ENCODE measurements around the gene MAPK12. TPM values are rescaled to one million over a fixed set of nuclear protein-coding genes. Genes with fewer than 3 reads are reported as not detected.

The MAPK12 gene
- total and polyA plus RNA-seq, 4 donors, result 1.6 to 22.9 (median 14.1) TPM

DNA sequence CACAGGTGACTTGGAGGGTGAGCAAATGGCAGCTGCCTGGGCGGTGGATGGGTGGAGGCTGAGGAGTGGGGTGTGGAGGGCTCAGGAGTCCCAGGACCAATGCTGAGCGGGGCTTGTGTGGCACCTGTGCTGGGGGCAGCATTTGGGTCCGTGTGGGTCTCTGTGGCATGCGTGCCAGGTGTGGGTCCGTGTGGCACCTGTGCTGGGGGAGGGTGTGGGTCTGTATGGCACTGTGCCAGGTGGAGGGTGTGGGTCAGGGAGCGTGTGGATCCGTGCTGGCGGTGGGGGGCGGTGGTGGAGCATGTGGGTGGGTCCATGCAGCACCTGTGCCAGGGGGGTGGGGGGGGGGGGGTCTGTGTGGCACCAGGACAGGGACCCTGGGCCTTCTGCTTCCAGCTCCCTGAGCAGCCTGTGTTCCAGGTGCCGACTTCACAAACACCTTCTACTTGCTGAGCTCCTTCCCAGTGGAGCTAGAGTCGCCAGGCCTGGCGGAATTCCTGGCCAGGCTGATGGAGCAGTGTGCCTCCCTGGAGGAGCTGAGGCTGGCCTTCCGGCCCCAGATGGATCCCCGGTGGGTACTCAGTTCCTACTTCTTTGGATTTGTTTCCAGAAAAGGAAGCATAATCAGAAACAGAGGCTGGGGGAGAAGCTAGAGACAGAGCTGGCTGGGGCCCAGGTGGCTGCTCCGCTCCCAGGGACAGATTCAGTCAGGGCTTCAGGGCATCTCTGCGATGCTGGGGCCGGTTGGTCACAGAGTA, 46.0 kb downstream of the MAPK12 start:
- Histone ChIP-seq H3K27me3 (ENCODE audit: control insufficient read depth in 1 of 2, insufficient read depth in 2 of 2, low read length in 1 of 2) (no peaks in the 10 kb centered on the region), H3K4me3 (ENCODE audit: low read length in 2 of 2) (no peak overlapping the region), H3K27ac (ENCODE audit: low read depth in 1 of 2, low read length in 2 of 2) (no peak overlapping the region), H3K9me3 (ENCODE audit: control insufficient read depth, low read length) (no peaks in the 10 kb centered on the region), H3K4me1 (ENCODE audit: control insufficient read depth in 1 of 2, insufficient read depth in 2 of 2, low read length in 2 of 2) (no peaks in the 10 kb centered on the region), H3K36me3 (ENCODE audit: control insufficient read depth in 1 of 2, insufficient read depth in 2 of 2, low read length in 1 of 2) (peaks cover 0 to 18% of the 10 kb centered on the region in 2 donors)
- DNase-seq (peak in 1 of 2 donors; percentile 49), ATAC-seq (ENCODE audit: low FRiP score) (no peak)
- 76 to 84% methylated on average over 13 to 17 of the region's 17 CpGs for WGBS, 2 donors
- intact Hi-C loops (cut with DNase I), result no loop called here

DNA sequence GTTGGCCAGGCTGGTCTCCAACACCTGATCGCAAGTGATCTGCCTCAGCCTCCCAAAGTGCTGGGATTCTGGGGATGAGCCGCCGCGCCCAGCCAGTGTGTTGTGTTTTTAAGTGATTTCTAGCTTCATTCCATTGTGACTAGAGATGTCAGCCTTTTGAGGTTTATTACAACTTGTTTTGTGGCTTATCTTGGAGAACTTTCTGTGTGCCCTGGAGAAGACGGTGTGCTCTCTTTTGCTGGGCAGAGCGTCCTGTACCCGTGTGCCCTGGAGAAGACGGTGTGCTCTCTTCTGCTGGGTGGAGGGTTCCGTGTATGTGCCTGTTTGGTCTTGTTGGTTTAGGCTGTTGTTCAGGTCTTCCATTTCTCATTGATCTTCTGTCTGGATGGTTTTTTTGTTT, 48.2 kb downstream of the MAPK12 start:
- Histone ChIP-seq H3K27ac (ENCODE audit: low read depth in 1 of 2, low read length in 2 of 2) (no peak overlapping the region), H3K4me1 (ENCODE audit: control insufficient read depth in 1 of 2, insufficient read depth in 2 of 2, low read length in 2 of 2) (no peaks in the 10 kb centered on the region), H3K36me3 (ENCODE audit: control insufficient read depth in 1 of 2, insufficient read depth in 2 of 2, low read length in 1 of 2) (peaks cover 0 to 14% of the 10 kb centered on the region in 2 donors), H3K4me3 (ENCODE audit: low read length in 2 of 2) (no peak overlapping the region), H3K9me3 (ENCODE audit: control insufficient read depth, low read length) (no peaks in the 10 kb centered on the region), H3K27me3 (ENCODE audit: control insufficient read depth in 1 of 2, insufficient read depth in 2 of 2, low read length in 1 of 2) (no peaks in the 10 kb centered on the region)
- 96 to 98% methylated on average over 9 of the region's 9 CpGs for WGBS, 2 donors
- ATAC-seq (ENCODE audit: low FRiP score), result no peak
- intact Hi-C loops (cut with DNase I), result no loop called here
- no peak for DNase-seq

DNA sequence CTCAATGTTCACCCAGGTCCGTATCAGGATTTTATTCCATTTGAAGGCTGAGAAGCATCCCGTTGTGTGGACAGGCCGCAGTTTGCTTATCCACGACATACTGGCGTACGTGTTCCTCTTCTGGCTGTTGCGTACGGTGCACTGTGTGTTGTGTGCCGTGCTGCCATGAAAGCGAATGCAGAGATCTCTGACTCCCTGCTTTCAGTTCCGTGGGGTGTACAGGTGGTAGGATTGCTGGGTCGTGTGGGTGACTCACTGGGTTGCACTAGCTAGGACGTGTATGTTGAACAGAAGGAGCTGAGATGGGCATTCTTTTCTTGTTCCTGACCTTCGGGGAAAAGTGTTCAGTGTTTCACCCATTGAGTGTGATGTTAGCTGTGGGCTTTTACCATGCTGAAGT, 50.3 kb downstream of the MAPK12 start:
- WGBS, 2 donors, result 89 to 90% methylated on average over 14 of the region's 14 CpGs
- DNase-seq (no peak), ATAC-seq (ENCODE audit: low FRiP score) (no peak)
- Histone ChIP-seq H3K27ac (ENCODE audit: low read depth in 1 of 2, low read length in 2 of 2) (no peak overlapping the region), H3K4me1 (ENCODE audit: control insufficient read depth in 1 of 2, insufficient read depth in 2 of 2, low read length in 2 of 2) (no peaks in the 10 kb centered on the region), H3K36me3 (ENCODE audit: control insufficient read depth in 1 of 2, insufficient read depth in 2 of 2, low read length in 1 of 2) (peaks cover 0 to 5% of the 10 kb centered on the region in 2 donors), H3K9me3 (ENCODE audit: control insufficient read depth, low read length) (no peaks in the 10 kb centered on the region), H3K27me3 (ENCODE audit: control insufficient read depth in 1 of 2, insufficient read depth in 2 of 2, low read length in 1 of 2) (no peaks in the 10 kb centered on the region), H3K4me3 (ENCODE audit: low read length in 2 of 2) (no peak overlapping the region)
- intact Hi-C loops (cut with DNase I), result no loop called here

DNA sequence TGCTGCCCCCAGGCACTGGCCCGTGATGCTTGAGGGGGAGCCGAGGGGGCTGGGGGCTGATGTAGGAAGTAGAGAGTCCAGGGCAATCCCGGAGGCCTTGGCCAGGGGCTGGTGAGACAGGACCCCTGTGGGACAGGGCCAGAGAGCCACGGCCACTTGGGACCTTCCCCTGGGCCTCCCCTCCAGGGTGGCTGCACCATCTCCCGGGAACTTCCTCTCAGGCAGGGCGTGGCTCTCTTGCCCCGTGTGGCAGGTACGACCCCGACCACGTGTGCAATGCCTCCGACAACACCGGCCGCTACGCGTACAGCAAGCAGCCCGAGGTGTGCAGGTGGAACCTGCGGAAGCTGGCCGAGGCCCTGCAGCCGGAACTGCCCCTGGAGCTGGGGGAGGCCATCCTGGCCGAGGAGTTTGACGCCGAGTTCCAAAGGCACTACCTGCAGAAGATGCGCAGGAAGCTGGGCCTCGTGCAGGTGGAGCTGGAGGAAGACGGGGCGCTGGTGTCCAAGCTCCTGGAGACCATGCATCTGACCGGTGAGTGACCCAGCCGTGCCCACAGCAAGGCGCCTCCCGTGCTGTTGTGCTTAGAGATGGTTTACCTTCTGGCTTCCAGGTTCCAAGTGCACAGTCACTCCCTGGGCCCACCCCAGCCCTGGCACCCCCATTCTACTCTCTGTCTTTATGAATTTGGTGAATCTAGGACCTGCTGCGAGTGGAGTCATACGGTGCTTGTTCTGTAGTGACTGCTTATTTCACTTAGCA, 50.9 kb downstream of the MAPK12 start:
- no peaks in the 10 kb centered on the region for H3K4me1 ChIP-seq (ENCODE audit: control insufficient read depth in 1 of 2, insufficient read depth in 2 of 2, low read length in 2 of 2)
- 90 to 91% methylated on average over 32 of the region's 32 CpGs for WGBS, 2 donors
- peaks cover 0 to 5% of the 10 kb centered on the region in 2 donors for H3K36me3 ChIP-seq (ENCODE audit: control insufficient read depth in 1 of 2, insufficient read depth in 2 of 2, low read length in 1 of 2)
- H3K27me3 ChIP-seq (ENCODE audit: control insufficient read depth in 1 of 2, insufficient read depth in 2 of 2, low read length in 1 of 2), result no peaks in the 10 kb centered on the region
- no peak overlapping the region for H3K27ac ChIP-seq (ENCODE audit: low read depth in 1 of 2, low read length in 2 of 2)
- ATAC-seq (ENCODE audit: low FRiP score), result no peak
- H3K9me3 ChIP-seq (ENCODE audit: control insufficient read depth, low read length), result no peaks in the 10 kb centered on the region
- intact Hi-C loops (cut with DNase I), result no loop called here
- no peak overlapping the region for H3K4me3 ChIP-seq (ENCODE audit: low read length in 2 of 2)
- DNase-seq, result no peak

DNA sequence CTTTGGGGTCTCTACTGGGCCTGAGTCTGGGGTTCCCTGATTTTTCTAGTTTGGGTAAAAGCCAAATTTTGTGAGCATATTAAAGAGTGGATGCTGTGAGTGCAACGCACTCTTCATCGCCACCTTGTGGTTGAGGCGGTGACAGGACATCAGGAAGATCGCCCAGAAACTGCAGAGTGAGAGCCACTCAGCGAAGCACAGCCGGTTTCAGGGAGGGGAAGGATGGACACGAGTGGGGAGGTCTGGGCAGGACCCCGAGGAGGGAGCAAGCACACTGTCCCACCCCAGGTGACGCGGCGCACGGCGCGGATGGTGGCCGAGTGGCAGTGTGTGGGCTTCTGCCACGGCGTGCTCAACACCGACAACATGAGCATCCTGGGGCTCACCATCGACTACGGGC, 51.6 kb downstream of the MAPK12 start:
- DNase-seq (peak; percentile 80 to 88), ATAC-seq (ENCODE audit: low FRiP score) (peak; percentile 61)
- intact Hi-C loops (cut with DNase I), result loop anchor here (5.0 to 10.0 kb wide), 4 partner anchors 58 to 285 kb away; partner anchors contain the start of gene PIM3 (in 1 of the 2)
- peaks cover 0 to 5% of the 10 kb centered on the region in 2 donors for H3K36me3 ChIP-seq (ENCODE audit: control insufficient read depth in 1 of 2, insufficient read depth in 2 of 2, low read length in 1 of 2)
- no peak overlapping the region for H3K4me3 ChIP-seq (ENCODE audit: low read length in 2 of 2)
- H3K27me3 ChIP-seq (ENCODE audit: control insufficient read depth in 1 of 2, insufficient read depth in 2 of 2, low read length in 1 of 2), result no peaks in the 10 kb centered on the region
- 61% methylated on average over 20 of the region's 20 CpGs for WGBS, 2 donors
- H3K4me1 ChIP-seq (ENCODE audit: control insufficient read depth in 1 of 2, insufficient read depth in 2 of 2, low read length in 2 of 2), result no peaks in the 10 kb centered on the region
- H3K9me3 ChIP-seq (ENCODE audit: control insufficient read depth, low read length), result no peaks in the 10 kb centered on the region
- H3K27ac ChIP-seq (ENCODE audit: low read depth in 1 of 2, low read length in 2 of 2), result no peak overlapping the region

DNA sequence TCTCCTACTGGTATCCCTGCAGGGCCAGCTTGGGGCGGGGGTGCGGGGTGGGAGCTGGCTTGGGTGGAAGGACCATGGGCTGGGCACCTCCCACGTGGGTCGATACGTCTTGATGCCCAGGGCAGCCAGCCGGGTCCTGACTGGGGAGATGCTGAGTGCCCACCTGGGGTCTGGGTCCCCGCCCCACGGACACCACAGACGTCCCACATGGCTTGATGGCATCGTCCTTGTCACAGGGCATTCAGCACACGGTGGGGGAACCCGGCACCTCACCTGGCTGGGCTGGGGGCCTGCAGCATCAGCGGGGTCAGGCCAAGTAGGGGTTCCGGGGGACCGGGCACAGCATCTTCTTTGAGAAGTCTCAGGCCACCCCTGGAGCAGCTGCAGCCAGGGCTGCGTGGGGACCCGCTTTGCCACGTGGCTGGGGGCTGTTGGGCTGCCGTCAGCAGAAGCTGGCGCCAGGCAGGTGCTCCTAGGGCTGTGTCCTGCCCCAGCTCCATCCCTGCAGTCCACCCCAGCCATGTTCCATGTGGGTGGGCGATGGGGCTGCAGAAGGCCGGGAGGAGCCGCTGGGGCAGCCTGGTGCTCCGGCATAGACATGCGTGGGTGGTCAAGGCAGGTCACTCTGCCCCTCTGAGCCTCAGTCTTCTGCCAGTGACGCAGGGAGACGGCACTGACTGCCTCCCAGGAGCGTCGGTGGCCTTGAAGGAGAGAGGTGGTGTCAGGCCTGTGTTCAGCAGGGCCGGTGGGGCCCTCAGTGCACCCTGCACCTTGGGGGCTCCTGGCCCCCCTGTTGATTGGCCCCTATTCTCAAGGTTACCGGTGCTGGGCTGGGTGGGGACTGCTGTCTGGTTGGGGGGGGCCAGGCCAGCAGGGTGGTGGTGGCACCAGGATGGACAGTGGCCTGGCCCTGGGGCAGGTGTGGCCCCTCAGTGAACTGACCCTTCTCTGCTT, 52.3 kb downstream of the MAPK12 start:
- Histone ChIP-seq H3K27ac (ENCODE audit: low read depth in 1 of 2, low read length in 2 of 2) (no peak overlapping the region), H3K4me1 (ENCODE audit: control insufficient read depth in 1 of 2, insufficient read depth in 2 of 2, low read length in 2 of 2) (no peaks in the 10 kb centered on the region), H3K9me3 (ENCODE audit: control insufficient read depth, low read length) (no peaks in the 10 kb centered on the region), H3K27me3 (ENCODE audit: control insufficient read depth in 1 of 2, insufficient read depth in 2 of 2, low read length in 1 of 2) (no peaks in the 10 kb centered on the region), H3K36me3 (ENCODE audit: control insufficient read depth in 1 of 2, insufficient read depth in 2 of 2, low read length in 1 of 2) (peaks cover 0 to 5% of the 10 kb centered on the region in 2 donors), H3K4me3 (ENCODE audit: low read length in 2 of 2) (no peak overlapping the region)
- WGBS, 2 donors, result 72% methylated on average over 31 of the region's 31 CpGs
- intact Hi-C loops (cut with DNase I), result loop anchor here (5.0 to 10.0 kb wide), 4 partner anchors 57 to 284 kb away; partner anchors contain the start of gene PIM3 (in 1 of the 2)
- peak; percentile 14 for ATAC-seq (ENCODE audit: low FRiP score)
- DNase-seq, result no peak

DNA sequence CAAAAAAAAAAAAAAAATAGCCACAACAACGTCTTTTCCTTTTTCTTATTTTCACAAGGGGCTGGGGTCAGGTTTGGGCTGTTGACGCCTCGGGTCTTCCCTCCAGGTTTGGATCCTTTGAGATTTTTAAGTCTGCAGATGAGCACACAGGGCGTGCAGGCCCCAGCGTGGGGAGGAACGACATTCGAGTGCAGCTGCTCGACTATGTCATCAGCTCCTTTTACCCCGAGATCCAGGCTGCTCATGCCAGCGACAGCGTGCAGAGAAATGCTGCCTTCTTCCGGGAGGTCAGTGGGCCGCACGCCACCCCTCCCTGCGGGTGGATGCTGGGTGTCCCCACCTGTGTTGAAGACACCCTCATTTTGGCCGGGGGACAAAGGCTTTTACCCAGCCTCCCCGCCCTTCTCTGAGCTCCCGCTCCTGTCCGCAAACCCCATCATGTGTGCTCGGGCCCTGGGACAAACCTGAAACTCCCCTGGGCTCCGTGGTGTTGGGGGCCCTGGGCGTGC, 53.0 kb downstream of the MAPK12 start:
- DNase-seq (peak in 1 of 2 donors; percentile 41), ATAC-seq (ENCODE audit: low FRiP score) (no peak)
- peaks cover 0 to 5% of the 10 kb centered on the region in 2 donors for H3K36me3 ChIP-seq (ENCODE audit: control insufficient read depth in 1 of 2, insufficient read depth in 2 of 2, low read length in 1 of 2)
- intact Hi-C loops (cut with DNase I), result loop anchor here (5.0 to 10.0 kb wide), 4 partner anchors 56 to 284 kb away; partner anchors contain the start of gene PIM3 (in 1 of the 2)
- no peak overlapping the region for H3K27ac ChIP-seq (ENCODE audit: low read depth in 1 of 2, low read length in 2 of 2)
- no peaks in the 10 kb centered on the region for H3K4me1 ChIP-seq (ENCODE audit: control insufficient read depth in 1 of 2, insufficient read depth in 2 of 2, low read length in 2 of 2)
- 84 to 85% methylated on average over 21 to 22 of the region's 22 CpGs for WGBS, 2 donors
- no peaks in the 10 kb centered on the region for H3K9me3 ChIP-seq (ENCODE audit: control insufficient read depth, low read length)
- H3K4me3 ChIP-seq (ENCODE audit: low read length in 2 of 2), result no peak overlapping the region
- no peaks in the 10 kb centered on the region for H3K27me3 ChIP-seq (ENCODE audit: control insufficient read depth in 1 of 2, insufficient read depth in 2 of 2, low read length in 1 of 2)
